GM19035 (cell line): ENCODE data around the gene SLC4A1AP.
"Not testable (repeated sequence)": the region's sequence is repeated elsewhere in the genome, so short reads cannot be mapped to it uniquely, and the experiment has no call there.

Source experiments
- ATAC-seq: cut with Tn5 transposase; IDR thresholded peaks from one replicate; pipeline ENCODE4 v1.9.1; 2021; ENCODE audit not compliant: unreplicated experiment

The SLC4A1AP gene

DNA sequence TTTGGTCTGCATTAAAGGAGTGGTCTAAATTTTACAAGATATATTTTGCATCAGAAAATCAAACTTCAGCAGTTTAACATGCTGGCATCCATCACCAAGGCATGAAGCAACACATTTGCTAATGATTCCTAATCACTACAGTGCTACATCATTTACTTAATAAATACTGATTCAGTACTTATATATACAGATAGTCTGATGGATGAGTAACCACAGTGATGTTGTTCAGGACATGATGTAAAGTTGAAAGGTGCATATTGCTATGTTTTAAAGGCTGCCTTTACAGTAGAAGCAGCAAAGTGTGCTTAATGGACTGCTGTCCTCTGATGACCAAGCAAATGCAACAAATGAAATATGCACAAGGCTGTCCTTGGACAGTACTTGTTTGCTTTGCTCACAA is 11.3 kb upstream of the SLC4A1AP start:
- no peak for ATAC-seq

GRCh38 chr2:27652790-27653189 is 10.9 kb upstream of the SLC4A1AP start:
- no peak for ATAC-seq

- no peak for ATAC-seq
These were observed 10.3 kb upstream of the SLC4A1AP start for GRCh38 chr2:27653397-27653796.

DNA sequence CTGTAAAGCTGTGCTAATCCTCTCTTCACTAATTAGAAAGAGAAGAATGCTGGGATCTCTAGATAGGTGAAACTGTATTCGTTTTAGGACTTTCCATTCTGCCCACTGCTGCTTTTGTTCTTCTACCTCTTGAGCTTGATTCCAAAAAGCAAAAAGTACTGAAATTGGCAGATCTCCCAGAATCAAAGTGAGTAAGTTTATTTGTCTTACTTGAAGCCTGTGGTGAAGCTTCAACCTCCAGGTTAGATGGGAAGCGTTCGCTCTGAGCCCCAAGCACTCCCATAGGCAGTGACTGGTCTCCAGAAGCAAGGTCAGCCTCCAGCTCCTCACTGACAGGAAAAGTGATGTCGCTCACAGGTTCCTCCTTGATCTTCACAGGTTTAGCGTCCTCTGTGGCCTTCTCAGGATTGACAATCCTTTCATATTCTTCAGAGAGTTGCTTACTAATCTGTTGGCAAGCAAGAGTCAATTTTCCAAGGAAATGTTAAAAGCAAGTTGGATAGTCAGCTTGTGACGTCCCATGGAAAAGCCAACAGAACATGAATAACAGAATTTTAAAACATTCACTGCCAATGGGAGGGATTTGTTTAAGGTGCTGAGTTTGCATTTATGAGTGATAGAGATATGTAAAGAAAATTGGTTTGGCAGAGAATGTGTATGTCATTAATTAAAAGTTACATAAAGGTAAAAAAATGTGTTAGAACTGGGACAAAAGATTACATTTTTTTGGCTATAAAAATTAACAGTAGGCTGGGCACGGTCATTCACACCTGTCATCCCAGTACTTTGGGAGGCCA is 8.3 kb upstream of the SLC4A1AP start:
- no peak for ATAC-seq

DNA sequence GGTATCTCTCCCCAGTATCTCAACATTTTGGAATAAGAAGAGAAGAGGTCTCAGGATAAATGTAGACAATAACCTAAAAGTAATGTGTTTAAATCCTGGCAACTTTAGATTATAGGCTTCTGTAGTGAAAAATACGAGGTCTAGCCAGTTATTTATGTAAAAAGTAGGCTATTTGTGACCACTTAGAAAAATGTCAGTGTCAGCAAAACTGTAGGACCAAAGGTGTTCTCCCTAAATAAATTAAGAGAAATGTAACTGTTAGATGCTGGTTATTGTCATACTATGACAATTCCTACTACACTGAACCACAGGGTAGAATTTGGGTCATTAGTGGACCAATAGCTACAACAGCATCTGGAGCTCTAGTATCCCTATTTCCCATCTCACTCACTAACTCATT is 2.3 kb upstream of the SLC4A1AP start:
- ATAC-seq = no peak

DNA sequence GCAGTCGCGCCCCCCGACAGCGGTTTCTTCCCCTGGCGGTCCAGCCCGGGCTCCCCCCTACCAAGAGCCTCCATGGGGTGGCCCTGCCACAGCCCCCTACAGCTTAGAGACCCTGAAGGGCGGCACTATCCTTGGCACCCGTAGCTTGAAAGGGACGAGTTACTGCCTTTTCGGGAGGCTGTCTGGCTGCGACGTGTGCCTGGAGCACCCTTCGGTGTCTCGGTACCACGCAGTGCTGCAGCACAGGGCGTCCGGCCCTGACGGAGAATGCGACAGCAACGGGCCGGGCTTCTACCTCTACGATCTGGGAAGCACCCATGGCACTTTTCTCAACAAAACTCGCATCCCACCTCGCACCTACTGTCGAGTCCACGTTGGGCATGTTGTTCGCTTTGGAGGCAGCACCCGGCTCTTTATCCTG is 475 bp downstream of the SLC4A1AP start:
- no peak for ATAC-seq

DNA sequence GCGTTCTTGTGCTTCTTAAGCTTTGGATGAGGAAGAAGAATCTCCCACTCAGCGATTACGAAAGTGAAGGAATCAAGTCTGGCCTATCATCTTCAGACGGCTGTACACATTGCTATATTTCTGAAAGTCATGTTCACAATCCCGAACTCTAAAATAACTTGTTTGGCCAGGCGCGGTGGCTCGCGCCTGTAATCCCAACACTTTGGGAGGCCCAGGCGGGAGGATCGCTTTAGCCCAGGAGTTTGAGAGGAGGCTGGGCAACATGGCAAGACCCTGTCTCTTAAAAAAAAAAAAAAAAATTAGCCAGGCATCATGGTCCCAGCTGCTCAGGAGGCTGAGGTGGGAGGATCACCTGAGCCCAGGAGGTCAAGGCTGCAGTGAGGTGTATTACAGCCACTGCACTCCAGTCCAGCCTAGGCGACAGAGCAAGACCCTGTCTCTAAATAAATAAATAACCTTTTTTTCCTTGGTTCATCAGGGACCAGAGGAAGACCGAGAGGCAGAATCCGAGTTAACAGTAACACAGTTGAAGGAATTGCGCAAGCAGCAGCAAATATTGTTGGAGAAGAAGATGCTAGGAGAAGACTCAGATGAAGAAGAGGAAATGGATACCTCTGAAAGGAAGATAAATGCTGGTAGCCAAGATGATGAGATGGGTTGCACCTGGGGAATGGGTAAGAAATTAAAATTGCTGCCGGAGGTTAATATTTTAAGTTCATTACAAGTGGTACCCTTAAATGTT is 1.1 kb downstream of the SLC4A1AP start:
- ATAC-seq = no peak

DNA sequence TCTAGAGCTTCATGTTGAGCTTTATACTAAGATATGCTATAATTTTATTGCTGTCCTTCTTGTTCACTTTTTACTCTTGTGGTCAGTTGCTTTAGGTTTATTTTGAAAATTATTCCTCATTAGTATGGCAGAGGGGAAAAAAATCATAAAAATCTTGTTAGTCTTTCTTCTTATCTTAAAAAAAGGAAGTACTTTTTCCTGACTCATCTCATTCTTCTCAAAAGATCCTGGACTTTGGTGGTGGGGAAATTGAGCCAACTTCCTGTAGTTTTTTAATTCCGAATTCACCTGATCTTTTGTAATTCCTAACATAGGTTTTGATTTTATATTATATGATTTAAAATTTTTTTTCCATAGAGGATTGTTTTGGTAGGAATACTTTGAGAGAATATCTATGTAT is 3.8 kb downstream of the SLC4A1AP start:
- ATAC-seq = no peak

- ATAC-seq = no peak
These were observed 7.5 kb downstream of the SLC4A1AP start for GRCh38 chr2:27671235-27671634.

DNA sequence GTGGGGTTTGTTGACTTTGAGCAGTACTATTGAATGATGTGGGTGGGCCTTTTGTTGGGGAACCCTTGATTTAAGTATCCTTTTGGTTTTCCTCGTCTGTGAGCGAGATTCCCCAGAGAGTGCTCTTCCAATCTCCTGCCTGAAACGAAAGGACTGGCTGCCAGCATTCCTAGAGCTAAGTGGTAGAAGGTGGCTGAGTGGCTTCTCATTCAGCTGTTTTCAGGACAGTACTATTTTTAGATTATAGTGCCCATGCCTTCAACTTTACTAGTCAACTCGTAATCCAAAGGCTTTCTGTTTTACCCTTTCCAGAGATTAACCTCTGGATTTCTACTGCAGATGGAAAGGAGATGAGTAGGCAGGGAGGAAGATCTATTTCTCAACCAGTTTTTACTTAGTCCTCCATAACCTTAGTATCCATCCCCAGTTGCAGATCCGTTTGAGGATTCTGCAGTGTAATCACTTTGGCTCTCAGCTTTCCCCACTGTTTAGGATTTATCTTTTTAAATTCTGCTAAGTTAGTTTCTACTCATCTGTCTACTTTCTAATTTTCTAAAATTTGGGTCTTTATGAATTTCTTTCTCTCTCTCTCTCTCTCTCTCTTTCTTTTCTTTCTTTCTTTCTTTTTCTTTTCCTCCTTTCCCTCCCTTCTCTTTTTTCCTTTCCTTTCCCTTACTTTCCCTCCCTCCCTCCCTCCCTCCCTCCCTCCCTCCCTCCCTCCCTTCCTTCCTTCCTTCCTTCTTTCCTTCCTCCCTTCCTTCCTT is 9.2 kb downstream of the SLC4A1AP start:
- ATAC-seq = no peak

GRCh38 chr2:27680571-27680970 is 16.9 kb downstream of the SLC4A1AP start:
- no peak for ATAC-seq

GRCh38 chr2:27681841-27682240 is 18.2 kb downstream of the SLC4A1AP start:
- no peak for ATAC-seq

DNA sequence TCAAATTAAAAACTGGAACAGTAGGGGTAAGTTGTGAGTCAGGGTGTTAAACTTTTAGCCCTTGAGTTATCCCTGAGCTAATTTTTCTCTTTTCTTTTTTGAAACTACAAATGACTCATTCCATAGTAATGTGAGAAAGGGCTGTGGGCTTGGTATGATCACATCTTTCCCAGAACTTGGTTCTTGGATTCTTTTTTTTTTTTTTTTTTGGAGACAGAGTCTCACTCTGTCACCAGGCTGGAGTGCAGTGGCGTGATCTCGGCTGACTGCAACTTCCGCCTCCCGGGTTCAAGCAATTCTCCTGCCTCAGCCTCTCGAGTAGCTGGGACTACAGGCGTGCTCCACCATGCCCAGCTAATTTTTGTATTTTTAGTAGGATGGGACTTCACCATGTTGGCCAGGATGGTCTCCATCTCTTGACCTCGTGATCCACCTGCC is 18.7 kb downstream of the SLC4A1AP start:
- ATAC-seq = not testable (repeated sequence)

- peak; percentile 86 for ATAC-seq
These were observed 19.8 kb downstream of the SLC4A1AP start for GRCh38 chr2:27683390-27684071.

DNA sequence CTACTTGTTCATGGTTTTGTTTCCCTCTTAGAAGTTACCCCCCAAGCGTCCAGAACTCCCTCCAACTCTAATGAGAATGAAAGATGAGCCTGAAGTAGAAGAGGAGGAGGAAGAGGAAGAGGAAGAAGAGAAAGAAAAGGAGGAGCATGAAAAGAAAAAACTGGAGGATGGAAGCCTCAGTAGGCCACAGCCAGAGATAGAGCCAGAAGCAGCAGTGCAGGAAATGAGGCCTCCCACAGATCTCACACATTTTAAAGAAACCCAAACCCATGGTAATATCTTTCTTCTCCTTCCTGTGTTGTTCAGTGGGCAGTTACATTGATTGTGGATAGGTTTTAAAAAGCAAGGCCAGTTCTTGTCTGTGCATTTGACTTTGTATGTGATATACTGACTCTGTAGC is 21.3 kb downstream of the SLC4A1AP start:
- ATAC-seq = not testable (repeated sequence)

GRCh38 chr2:27685577-27685976 is 21.9 kb downstream of the SLC4A1AP start:
- ATAC-seq = no peak

DNA sequence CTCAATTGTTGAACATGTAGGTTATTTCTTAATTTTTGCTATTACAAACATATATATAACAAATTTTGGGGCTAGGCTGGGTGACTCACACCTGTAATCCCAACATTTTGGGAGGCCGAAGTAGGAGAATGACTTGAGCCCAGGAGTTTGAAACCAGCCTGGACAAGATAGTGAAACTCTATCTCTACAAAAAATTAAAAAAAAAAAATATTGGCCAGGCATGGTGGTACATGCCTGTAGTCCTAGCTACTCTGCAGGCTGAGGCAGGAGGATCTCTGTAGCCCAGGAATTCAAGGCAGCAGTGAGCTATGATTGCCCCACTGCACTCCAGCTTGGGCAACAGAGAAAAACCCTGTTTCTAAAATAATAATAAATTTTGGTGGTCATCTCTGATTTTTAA is 23.5 kb downstream of the SLC4A1AP start:
- no peak for ATAC-seq

GRCh38 chr2:27689424-27689823 is 25.7 kb downstream of the SLC4A1AP start:
- no peak for ATAC-seq

- no peak for ATAC-seq
These were observed 26.4 kb downstream of the SLC4A1AP start for GRCh38 chr2:27690052-27690451.

- no peak for ATAC-seq
These were observed 34.0 kb downstream of the SLC4A1AP start for GRCh38 chr2:27697660-27698059.

DNA sequence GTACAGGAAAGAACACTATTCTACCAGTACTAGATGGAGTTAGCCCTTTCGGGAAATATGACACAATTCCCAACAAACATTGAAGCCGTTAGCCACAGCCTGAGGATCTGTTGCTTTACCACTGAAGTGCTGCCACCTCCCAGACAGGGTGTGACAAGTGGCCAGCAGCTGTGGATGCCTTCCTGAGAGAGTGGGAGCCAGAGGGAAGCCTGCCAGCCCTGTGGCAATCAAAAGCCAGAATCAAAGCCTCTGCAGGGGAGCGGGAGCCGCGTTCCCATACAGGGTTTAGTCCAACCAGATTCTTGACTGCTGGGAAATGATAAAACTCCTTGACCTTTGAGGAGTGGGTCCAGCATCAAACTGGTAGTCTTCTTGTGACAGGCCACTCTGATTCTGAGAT is 38.0 kb downstream of the SLC4A1AP start:
- ATAC-seq = no peak
